HepG2 (cell line): ENCODE data around the gene NDFIP2. TPM values are rescaled to one million over a fixed set of nuclear protein-coding genes. Genes with fewer than 3 reads are reported as not detected.

Experiments used
- ATAC-seq: fragments of 200-7000 bp; cut with Tn5 transposase; 3 replicates; pipeline ENCODE4 v1.9.1; 2020; ENCODE audit warnings: mild to moderate bottlenecking, moderate library complexity
- BruUV-seq: library from RNA; stranded (reverse); fragments of 400-500 nt; replicated peaks from 2 replicates; lab custom pipeline; 2021; lab: Mats Ljungman, UMichigan
- CTCF ChIA-PET: fragments of 300-600 bp; formaldehyde crosslinking; extraction: SDS; loops from one replicate; lab custom pipeline; 2021; ENCODE audit warnings: low total read pairs, inconsistent platforms, low intra/inter-chr PET ratio; lab: Yijun Ruan, JAX
- POLR2A ChIA-PET: fragments of 350-600 bp; sonication (Branson Sonifier 250); formaldehyde crosslinking; loops from one replicate; lab custom pipeline; 2020; ENCODE audit warnings: antibody characterized with exemption, inconsistent platforms; lab: Yijun Ruan, JAX
- DNase-seq: peaks from one replicate; pipeline ENCODE4 v3.0.0-alpha.2; 2015; ENCODE audit warnings: low spot score
- FAIRE-seq: peaks from 3 replicates; lab custom pipeline; 2011; peaks lifted over from hg19 to GRCh38; lab: Jason Lieb, UNC
- H2AFZ ChIP-seq: one replicate; pipeline ENCODE4 v1.6.1; 2011; ENCODE audit warnings: low read length, inconsistent platforms
- H3K27ac ChIP-seq: fragments of 300-600 bp; 3 replicates; pipeline ENCODE4 v1.8.0; 2011; ENCODE audit warnings: mixed run types, mild to moderate bottlenecking, mixed read lengths, low read length, inconsistent platforms; ENCODE audit not compliant: insufficient read depth; ENCODE audit errors: extremely low read length
- H3K27me3 ChIP-seq, 2 experiments: fragments of 200-600 bp in 1 of 2; 2 replicates in 1 of 2; 3 replicates in 1 of 2; pipeline versions ENCODE4 v1.6.0 to v1.8.0; 2011; ENCODE audit warnings: low read length in 2 of 2, mild to moderate bottlenecking in 2 of 2, moderate library complexity in 2 of 2, inconsistent platforms in 1 of 2; ENCODE audit not compliant: insufficient read depth in 2 of 2, control insufficient read depth in 1 of 2
- H3K36me3 ChIP-seq, 2 experiments: fragments of 200-600 bp in 1 of 2; replicated peaks in 1 of 2; 2 replicates in 1 of 2; 3 replicates in 1 of 2; pipeline versions ENCODE4 v1.5.1 to v1.8.0; 2011; ENCODE audit warnings: low read length in 2 of 2, inconsistent platforms in 1 of 2; ENCODE audit not compliant: insufficient read depth in 2 of 2, control insufficient read depth in 1 of 2
- H3K4me1 ChIP-seq: 2 replicates; pipeline ENCODE4 v1.5.1; 2012; ENCODE audit warnings: low read length, inconsistent platforms; ENCODE audit not compliant: insufficient read depth
- H3K4me2 ChIP-seq: 2 replicates; pipeline ENCODE4 v1.6.0; 2011; ENCODE audit warnings: low read depth, low read length, inconsistent platforms
- H3K4me3 ChIP-seq, 3 experiments: fragments of 200-600 bp in 1 of 3; sonication (generic), shearing (Covaris generic) in 1 of 3; replicated peaks in 1 of 3; 2 replicates each; pipeline ENCODE4 v1.5.1; 2011 to 2016; ENCODE audit warnings: low read length in 3 of 3, inconsistent platforms in 2 of 3, low read depth in 2 of 3, mild to moderate bottlenecking in 2 of 3, control low read depth in 1 of 3, mixed read lengths in 1 of 3; ENCODE audit not compliant: insufficient read depth in 1 of 3
- H3K79me2 ChIP-seq: one replicate; pipeline ENCODE4 v1.6.1; 2011; ENCODE audit warnings: low read length, inconsistent platforms; ENCODE audit not compliant: insufficient read depth
- H3K9ac ChIP-seq: 2 replicates; pipeline ENCODE4 v1.6.0; 2011; ENCODE audit warnings: mild to moderate bottlenecking, low read depth, low read length, inconsistent platforms; ENCODE audit not compliant: insufficient read depth
- H3K9me3 ChIP-seq: 2 replicates; pipeline ENCODE4 v1.5.1; 2012; ENCODE audit warnings: mild to moderate bottlenecking, low read length
- H4K20me1 ChIP-seq: 2 replicates; pipeline ENCODE4 v1.6.0; 2011; ENCODE audit warnings: inconsistent platforms, mild to moderate bottlenecking, low read length, moderate library complexity; ENCODE audit not compliant: insufficient read depth
- DDIT3 ChIP-seq: sonication (generic); formaldehyde crosslinking; IDR thresholded peaks from 2 replicates; pipeline ENCODE4 v1.4.0; 2020; ENCODE audit warnings: mild to moderate bottlenecking, missing genetic modification reagents
- GLMP ChIP-seq: sonication (generic); formaldehyde crosslinking; IDR thresholded peaks from 2 replicates; pipeline ENCODE4 v1.9.0; 2021; ENCODE audit warnings: missing genetic modification reagents, mild to moderate bottlenecking, borderline replicate concordance
- IRF1 ChIP-seq: sonication (generic); formaldehyde crosslinking; IDR thresholded peaks from 2 replicates; pipeline ENCODE4 v1.4.0; 2020; ENCODE audit warnings: low read depth, mild to moderate bottlenecking, missing genetic modification reagents
- RBM39 ChIP-seq: fragments of 200-400 bp; formaldehyde crosslinking; IDR thresholded peaks from one replicate; pipeline ENCODE4 v1.6.1; 2018; ENCODE audit warnings: antibody characterized with exemption, mild to moderate bottlenecking, low read depth, low read length; ENCODE audit not compliant: poor library complexity, severe bottlenecking
- SRSF4 ChIP-seq: fragments of 200-400 bp; formaldehyde crosslinking; IDR thresholded peaks from one replicate; pipeline ENCODE4 v1.6.1; 2018; ENCODE audit warnings: mild to moderate bottlenecking, low read depth, low read length, moderate library complexity; ENCODE audit not compliant: poor library complexity, severe bottlenecking
- THAP8 ChIP-seq: sonication (generic); formaldehyde crosslinking; IDR thresholded peaks from 2 replicates; pipeline ENCODE4 v1.5.1; 2020; ENCODE audit warnings: missing genetic modification reagents, mild to moderate bottlenecking, borderline replicate concordance
- TSC22D2 ChIP-seq: sonication (generic); formaldehyde crosslinking; IDR thresholded peaks from 2 replicates; pipeline ENCODE4 v1.5.1; 2020; ENCODE audit warnings: missing genetic modification reagents, mild to moderate bottlenecking, borderline replicate concordance
- ZNF121 ChIP-seq: sonication (generic); formaldehyde crosslinking; IDR thresholded peaks from 2 replicates; pipeline ENCODE4 v1.5.0; 2020; ENCODE audit warnings: mild to moderate bottlenecking, missing genetic modification reagents
- ZNF263 ChIP-seq: sonication (generic); formaldehyde crosslinking; IDR thresholded peaks from 2 replicates; pipeline ENCODE4 v1.4.0; 2020; ENCODE audit warnings: missing genetic modification reagents
- ZNF580 ChIP-seq: IDR thresholded peaks from 2 replicates; pipeline ENCODE4 v1.6.1; 2016; ENCODE audit warnings: low read depth, borderline replicate concordance
- WGBS: methylation state at CpG from one replicate; pipeline ENCODE4 v1.1.6; 2017; ENCODE audit warnings: low lambda C conversion rate; 5-methylcytosine and 5-hydroxymethylcytosine counted together
- in situ Hi-C: cut with HindIII; loops from 2 replicates; pipeline ENCODE4 v1.10.0; 2017; ENCODE audit warnings: low pct_unique_long_range_greater_than_20kb; ENCODE audit not compliant: extremely low pct_ligation_motif_present
- intact Hi-C: fragments of 100-400 bp; cut with micrococcal nuclease; formaldehyde crosslinking; loops from one replicate; pipeline ENCODE4 v1.10.0; 2022; ENCODE audit not compliant: unreplicated experiment
- polyA plus RNA-seq, 8 experiments: library from polyadenylated mRNA; depleted of rRNA in 3 of 8; stranded (reverse) in 7 of 8; unstranded in 1 of 8; fragments of >200 nt; fragmentation: Illumina TruSeq in 4 of 8; extraction: Trizol in 4 of 8; gene quantifications; 2 replicates each; pipeline versions ENCODE4 v1.2.1 to v1.2.3, GENCODE V29; 2011 to 2016; ENCODE audit warnings: low read depth in 4 of 8, missing spikeins in 1 of 8, mixed read lengths in 1 of 8; ENCODE audit not compliant: insufficient read depth in 1 of 8
- total RNA-seq, 5 experiments: library from RNA; depleted of rRNA; stranded (reverse); fragments of >200 nt; fragmentation: Illumina TruSeq; extraction: Trizol; gene quantifications; 2 replicates each; pipeline ENCODE4 v1.2.3, GENCODE V29; 2016; ENCODE audit warnings: low read depth in 1 of 5

The NDFIP2 gene
- total and polyA plus RNA-seq, 2 of the 13 experiments (the other 11 are each of a cell fraction or from before 2014, with no cell fraction given) = 23.2 to 32.0 TPM

GRCh38 chr13:79447141-79447540 lies 33.8 kb upstream of the NDFIP2 start:
- in situ Hi-C loops = no loop called here
- H2AFZ ChIP-seq = no peak overlapping the region

More at GRCh38 chr13:79447141-79447540, 33.8 kb upstream of the NDFIP2 start:
- no TSS peak for BruUV-seq
- DNase-seq = no peak
- H3K4me2 ChIP-seq = no peak overlapping the region
- intact Hi-C loops = no loop called here
- no peak overlapping the region for H3K4me3 ChIP-seq
- no peak for TF ChIP-seq RBM39
- TF ChIP-seq TSC22D2 (CRISPR knock-in tag) = no peak
- TF ChIP-seq DDIT3 (CRISPR knock-in tag) = no peak
- no peak for TF ChIP-seq GLMP
- no peak for TF ChIP-seq ZNF580 (CRISPR knock-in tag)
- TF ChIP-seq ZNF121 = no peak
- no peak for TF ChIP-seq ZNF263 (CRISPR knock-in tag)
- no peak for TF ChIP-seq SRSF4
- no peak for TF ChIP-seq THAP8 (CRISPR knock-in tag)
- TF ChIP-seq IRF1 (CRISPR knock-in tag) = no peak
- no peaks in the 10 kb centered on the region for H3K9me3 ChIP-seq
- no peaks in the 10 kb centered on the region for H3K79me2 ChIP-seq
- no peak overlapping the region for H3K27ac ChIP-seq
- H3K4me1 ChIP-seq = peaks cover 11% of the 10 kb centered on the region
- ATAC-seq = no peak
- no peaks in the 10 kb centered on the region for H4K20me1 ChIP-seq
- FAIRE-seq = no peak
- POLR2A ChIA-PET = no interaction called here
- H3K9ac ChIP-seq = no peak overlapping the region
- H3K27me3 ChIP-seq = no peaks in the 10 kb centered on the region
- no peaks in the 10 kb centered on the region for H3K36me3 ChIP-seq
- 31% methylated on average over 4 of the region's 4 CpGs for whole genome bisulfite sequencing
- CTCF ChIA-PET = no interaction called here
